Spleen (tissue), 11 donors: ENCODE data around the gene ARIH2. TPM values are rescaled to one million over a fixed set of nuclear protein-coding genes. Genes with fewer than 3 reads are reported as not detected.

Experiments
- DNase-seq: peaks from one replicate; pipeline ENCODE4 v3.0.0-alpha.2; 2020
- H3K27ac ChIP-seq, 8 donors: fragments of 200-600 bp; sonication (generic) in 7 of 8; 1 replicate in 4 of 8; 2 replicates in 4 of 8; pipeline versions ENCODE4 v1.5.0 to v1.8.0; 2016 to 2021; ENCODE audit warnings: inconsistent platforms in 4 of 8, mild to moderate bottlenecking in 4 of 8, moderate library complexity in 1 of 8
- H3K27me3 ChIP-seq, 7 donors: fragments of 200-600 bp; sonication (generic) in 6 of 7; replicated peaks in 1 of 7; 1 replicate in 4 of 7; 2 replicates in 3 of 7; pipeline versions ENCODE4 v1.5.0 to v1.8.0; 2016 to 2021; ENCODE audit warnings: inconsistent platforms in 3 of 7, mild to moderate bottlenecking in 1 of 7
- H3K36me3 ChIP-seq, 6 donors: fragments of 200-600 bp; sonication (generic) in 5 of 6; 1 replicate in 4 of 6; 2 replicates in 2 of 6; pipeline versions ENCODE4 v1.5.0 to v1.8.0; 2016 to 2021; ENCODE audit warnings: inconsistent platforms in 2 of 6
- H3K4me1 ChIP-seq, 6 donors: fragments of 200-600 bp; sonication (generic) in 5 of 6; 1 replicate in 3 of 6; 2 replicates in 3 of 6; pipeline versions ENCODE4 v1.5.0 to v1.8.0; 2016 to 2021; ENCODE audit warnings: inconsistent platforms in 3 of 6
- H3K4me3 ChIP-seq, 8 donors: fragments of 200-600 bp; sonication (generic) in 7 of 8; 1 replicate in 4 of 8; 2 replicates in 4 of 8; pipeline versions ENCODE4 v1.5.0 to v1.8.0; 2016 to 2021; ENCODE audit warnings: inconsistent platforms in 4 of 8, mild to moderate bottlenecking in 4 of 8, moderate library complexity in 2 of 8
- H3K9me3 ChIP-seq, 8 donors: fragments of 200-600 bp; sonication (generic) in 7 of 8; 1 replicate in 4 of 8; 2 replicates in 4 of 8; pipeline versions ENCODE4 v1.5.0 to v1.8.0; 2016 to 2021; ENCODE audit warnings: inconsistent platforms in 4 of 8
- CTCF ChIP-seq, 11 experiments: fragments of 200-600 bp in 7 of 11; fragments of 450-650 bp in 4 of 11; sonication (generic) in 4 of 11; IDR thresholded peaks in 8 of 11; conservative IDR thresholded peaks in 3 of 11; 1 replicate in 7 of 11; 2 replicates in 4 of 11; pipeline versions ENCODE4 v1.4.0 to v1.8.0; 2016 to 2021; ENCODE audit warnings: antibody characterized with exemption in 11 of 11, inconsistent platforms in 4 of 11, mild to moderate bottlenecking in 1 of 11
- POLR2A ChIP-seq, 3 donors: fragments of 450-650 bp; IDR thresholded peaks; one replicate each; pipeline ENCODE4 v1.5.1; 2017; ENCODE audit warnings: antibody characterized with exemption in 3 of 3, mild to moderate bottlenecking in 1 of 3
- POLR2AphosphoS5 ChIP-seq, 3 donors: sonication (generic); formaldehyde crosslinking; IDR thresholded peaks; one replicate each; pipeline ENCODE4 v1.5.1; 2017; ENCODE audit warnings: antibody characterized with exemption in 3 of 3
- WGBS, 5 donors: extraction: QIAGEN DNeasy Blood & Tissue Kit in 3 of 5; methylation state at CpG; one replicate each; pipeline versions ENCODE4 v1.1.5 to v1.1.7; 2013 to 2018; 5-methylcytosine and 5-hydroxymethylcytosine counted together
- intact Hi-C: fragments of 100-400 bp; cut with DNase I; formaldehyde crosslinking; loops from one replicate; pipeline ENCODE4 v1.15.0; 2023; ENCODE audit warnings: low total_unique reads
- polyA plus RNA-seq, 3 donors: library from polyadenylated mRNA; stranded (reverse); fragments of 200-250 nt; gene quantifications; one replicate each; pipeline ENCODE4 v1.2.1, GENCODE V29; 2013
- total RNA-seq, 7 donors: library from RNA; depleted of rRNA in 3 of 7; stranded (reverse); fragments of >200 nt in 3 of 7; fragmentation: NEBNext Ultra II Directional in 4 of 7; extraction: Animal tissue kit (Norgen Biotek cat#: 25700) in 4 of 7; gene quantifications; one replicate each; pipeline versions ENCODE4 v1.1.0 to v1.2.1, GENCODE V29; 2016 to 2021
- donor health status: healthy with polysubstance abuse.
- donor health status: DM: no; HTN: no; CAD: no; lungs with moderate emphysema.
- donor health status: DM: no; HTN: no; CAD: no.
- donor health status: Bipolar disorder and iron deficiency.
- donor health status: healthy.
- donor health status: DM: no; HTN: no; CAD: no.
- donor health status: DM: yes; HTN: yes; CAD: no.

The ARIH2 gene
- total and polyA plus RNA-seq, 10 donors, result 25.2 to 112 (median 94.5) TPM

GRCh38 chr3:49005303-49005680, 86.7 kb downstream of the ARIH2 start:
- Histone ChIP-seq H3K4me3 (no peak overlapping the region), H3K36me3 (peaks cover 0 to 23% (median 0%) of the 10 kb centered on the region in 6 donors), H3K4me1 (peaks cover 12 to 37% (median 25%) of the 10 kb centered on the region in 6 donors), H3K9me3 (no peaks in the 10 kb centered on the region), H3K27me3 (no peaks in the 10 kb centered on the region), H3K27ac (no peak overlapping the region)
- WGBS, 5 donors, result 94 to 100% (median 99%) methylated on average over 3 of the region's 3 CpGs
- intact Hi-C loops, result no loop called here
- no peak for TF ChIP-seq POLR2A (IDR thresholded peaks at IDR 0.05)
- no peak for TF ChIP-seq CTCF (IDR thresholded peaks at IDR 0.05 in 8 of 11, conservative IDR thresholded peaks at IDR 0.05 in 3 of 11)
- TF ChIP-seq POLR2AphosphoS5 (IDR thresholded peaks at IDR 0.05), result no peak
- DNase-seq, result no peak

- H3K9me3 ChIP-seq, result no peaks in the 10 kb centered on the region
- intact Hi-C loops, result no loop called here
- H3K27ac ChIP-seq, result peak overlapping the region in 6 of 8 donors; percentile 94 to 98 (median 95)
- peaks cover 0 to 26% (median 0%) of the 10 kb centered on the region in 6 donors for H3K36me3 ChIP-seq
- H3K4me1 ChIP-seq, result peaks cover 12 to 44% (median 25%) of the 10 kb centered on the region in 6 donors
- 86 to 100% (median 95%) methylated on average over 5 of the region's 5 CpGs for WGBS, 5 donors
- no peak for DNase-seq
- peak overlapping the region in 4 of 8 donors; percentile 77 to 88 (median 80) for H3K4me3 ChIP-seq
- TF ChIP-seq CTCF (IDR thresholded peaks at IDR 0.05 in 8 of 11, conservative IDR thresholded peaks at IDR 0.05 in 3 of 11) (no peak), POLR2AphosphoS5 (IDR thresholded peaks at IDR 0.05) (no peak), POLR2A (IDR thresholded peaks at IDR 0.05) (no peak)
- H3K27me3 ChIP-seq, result no peaks in the 10 kb centered on the region
Observed at GRCh38 chr3:49005998-49006397, 87.4 kb downstream of the ARIH2 start.

- Histone ChIP-seq H3K9me3 (no peaks in the 10 kb centered on the region), H3K27me3 (no peaks in the 10 kb centered on the region), H3K4me3 (peak overlapping the region; percentile 74 to 90 (median 80)), H3K36me3 (peaks cover 0 to 29% (median under 1%) of the 10 kb centered on the region in 6 donors), H3K27ac (peak overlapping the region; percentile 93 to 98 (median 95)), H3K4me1 (peaks cover 12 to 49% (median 28%) of the 10 kb centered on the region in 6 donors)
- DNase-seq, result no peak
- TF ChIP-seq CTCF (IDR thresholded peaks at IDR 0.05 in 8 of 11, conservative IDR thresholded peaks at IDR 0.05 in 3 of 11) (no peak), POLR2AphosphoS5 (IDR thresholded peaks at IDR 0.05) (no peak)
- 1 to 5% (median 2%) methylated on average over 29 to 32 of the region's 32 CpGs for WGBS, 5 donors
- intact Hi-C loops, result no loop called here
Observed at GRCh38 chr3:49006408-49007067, 87.9 kb downstream of the ARIH2 start.

GRCh38 chr3:49007068-49007770, 88.6 kb downstream of the ARIH2 start, which contains the start of gene WDR6:
Gene WDR6, plus strand, starts transcription at chr3:49007391. Its CDS starts 41 bp downstream, at chr3:49007432.
- peak; percentile 99 for DNase-seq
- peak within 1 kb of the TSS; percentile 74 to 90 (median 80) for H3K4me3 ChIP-seq
- H3K36me3 ChIP-seq, result peaks cover 0 to 29% (median 7%) of the 10 kb centered on the region in 6 donors
- TF ChIP-seq POLR2AphosphoS5 (IDR thresholded peaks at IDR 0.05), result peak; percentile 95 to 96 (median 95)
- TF ChIP-seq CTCF (IDR thresholded peaks at IDR 0.05 in 8 of 11, conservative IDR thresholded peaks at IDR 0.05 in 3 of 11), result peak in 10 of 11 experiments; percentile 20 to 67 (median 56)
- TF ChIP-seq POLR2A (IDR thresholded peaks at IDR 0.05), result peak; percentile 36 to 65 (median 47)
- 0 to 1% (median 0%) methylated on average over 27 to 65 of the region's 65 CpGs for WGBS, 5 donors
- H3K27me3 ChIP-seq, result no peaks in the 10 kb centered on the region
- peak within 1 kb of the TSS; percentile 93 to 98 (median 95) for H3K27ac ChIP-seq
- H3K4me1 ChIP-seq, result peaks cover 19 to 56% (median 35%) of the 10 kb centered on the region in 6 donors
- intact Hi-C loops, result no loop called here
- H3K9me3 ChIP-seq, result no peaks in the 10 kb centered on the region
